Right forelimb (tissue), 1 donor: ENCODE measurements around the gene PSENEN.
"Not testable (repeated sequence)": the region's sequence is repeated elsewhere in the genome, so short reads cannot be mapped to it uniquely, and the experiment has no call there.

Experiments used
- DNase-seq: peaks from one replicate; pipeline ENCODE4 v3.0.0-alpha.2; 2018

Gene PSENEN

GRCh38 chr19:35752746-35753350 is 7.4 kb downstream of the PSENEN start:
- DNase-seq, result no peak

- no peak for DNase-seq
These were observed 8.4 kb downstream of the PSENEN start for GRCh38 chr19:35753634-35754369.

DNA sequence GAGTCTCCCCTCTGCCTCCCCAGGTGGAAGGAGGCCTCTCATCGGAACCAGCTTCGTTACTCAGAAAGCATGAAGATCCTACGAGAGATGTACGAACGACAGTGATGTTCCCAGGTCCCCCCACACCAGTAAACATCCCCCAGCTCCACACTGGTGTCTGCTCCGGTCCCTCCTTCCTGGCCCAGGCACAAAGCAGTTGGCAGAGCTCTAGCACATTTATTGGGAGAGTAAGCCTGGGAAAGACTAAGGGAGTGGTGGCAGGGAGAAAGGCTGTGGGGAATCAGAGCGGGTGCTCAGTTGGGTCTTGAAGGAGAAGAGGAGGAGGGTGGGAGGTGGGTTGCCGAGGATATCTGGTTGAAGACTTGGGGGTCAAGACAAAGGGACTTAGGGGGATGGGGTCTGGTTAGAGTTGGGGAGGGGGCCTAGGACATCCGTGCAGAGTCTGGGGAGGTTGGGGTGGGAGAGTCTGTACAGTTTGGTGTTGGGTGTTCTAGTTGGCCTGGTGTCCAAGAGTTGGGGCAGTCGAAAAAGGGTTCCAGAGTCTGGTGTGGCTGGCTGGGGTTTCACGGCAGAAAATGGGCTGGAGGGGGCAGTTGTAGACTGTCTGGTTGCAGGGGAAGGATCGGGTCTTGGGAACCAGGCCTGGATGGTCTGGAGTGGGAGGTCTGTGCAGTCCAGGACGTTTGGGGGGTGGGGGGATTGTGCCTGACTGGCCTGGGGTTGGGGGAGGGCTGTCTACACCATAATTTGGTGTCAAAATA is 9.1 kb downstream of the PSENEN start:
- DNase-seq, result no peak

- no peak for DNase-seq
These were observed 9.7 kb downstream of the PSENEN start for GRCh38 chr19:35755131-35755549.

- peak; percentile 86 for DNase-seq
These were observed 10.3 kb downstream of the PSENEN start for GRCh38 chr19:35755550-35756376.

- peak; percentile 82 for DNase-seq
These were observed 11.2 kb downstream of the PSENEN start, which contains the start of gene HSPB6 for GRCh38 chr19:35756377-35757230. Gene HSPB6, minus strand, starts transcription at chr19:35757029. Its CDS starts 21 bp downstream, at chr19:35757008.

DNA sequence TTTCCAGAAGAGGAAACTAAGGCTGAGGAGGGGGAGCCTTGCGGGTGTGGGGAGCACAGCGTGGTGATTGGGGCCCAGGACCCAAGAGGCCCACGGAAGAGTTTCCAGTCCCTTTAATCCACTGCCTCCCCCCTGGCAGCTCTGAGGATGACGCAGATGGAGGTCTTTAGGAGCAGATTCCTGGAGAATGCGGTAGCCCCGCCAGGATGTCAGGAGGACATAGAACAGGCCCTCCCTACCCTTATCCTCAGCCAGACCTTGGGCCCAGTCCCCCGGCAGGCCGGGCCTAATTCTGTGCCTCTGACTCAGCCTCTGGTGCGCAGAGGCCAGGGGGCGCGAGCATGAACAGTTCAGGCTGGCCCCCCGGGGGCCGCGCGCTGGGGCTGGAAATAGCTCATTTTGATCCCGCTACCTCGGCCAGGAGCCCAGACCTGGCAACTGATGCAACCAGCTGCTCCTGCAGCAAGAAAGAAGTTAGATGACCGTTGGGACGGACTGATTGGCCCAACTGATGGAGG is 11.8 kb downstream of the PSENEN start:
- peak; percentile 96 for DNase-seq

- DNase-seq, result peak; percentile 99
These were observed 12.5 kb downstream of the PSENEN start, which contains the start of gene PROSER3 for GRCh38 chr19:35757749-35758608. Gene PROSER3, plus strand, starts transcription at chr19:35758176. Its CDS starts 40 bp downstream, at chr19:35758216.

DNA sequence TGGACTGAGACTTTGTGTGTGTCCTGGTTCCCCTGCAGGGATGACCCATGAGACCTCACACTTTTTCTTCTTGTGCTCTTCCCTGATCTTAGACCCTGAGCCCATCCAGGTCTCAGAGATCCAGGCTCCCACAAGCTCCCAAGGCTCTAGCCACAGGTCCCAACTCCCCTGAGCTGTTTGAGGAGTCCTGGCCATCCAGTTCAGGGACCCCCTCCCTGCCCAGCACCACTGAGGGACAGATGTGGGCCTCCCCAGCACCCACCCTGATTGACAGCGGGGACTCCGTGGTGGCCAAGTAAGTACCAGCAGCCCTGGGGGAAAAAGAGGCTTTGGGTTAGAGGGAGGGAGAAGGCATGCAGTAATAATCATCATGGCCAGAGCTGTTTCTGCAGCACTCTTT is 14.2 kb downstream of the PSENEN start:
- DNase-seq, result no peak

GRCh38 chr19:35760711-35761349 is 15.4 kb downstream of the PSENEN start:
- no peak for DNase-seq

- DNase-seq, result no peak
These were observed 19.2 kb downstream of the PSENEN start for GRCh38 chr19:35764432-35765315.

- no peak for DNase-seq
These were observed 21.2 kb downstream of the PSENEN start for GRCh38 chr19:35766571-35767104.

DNA sequence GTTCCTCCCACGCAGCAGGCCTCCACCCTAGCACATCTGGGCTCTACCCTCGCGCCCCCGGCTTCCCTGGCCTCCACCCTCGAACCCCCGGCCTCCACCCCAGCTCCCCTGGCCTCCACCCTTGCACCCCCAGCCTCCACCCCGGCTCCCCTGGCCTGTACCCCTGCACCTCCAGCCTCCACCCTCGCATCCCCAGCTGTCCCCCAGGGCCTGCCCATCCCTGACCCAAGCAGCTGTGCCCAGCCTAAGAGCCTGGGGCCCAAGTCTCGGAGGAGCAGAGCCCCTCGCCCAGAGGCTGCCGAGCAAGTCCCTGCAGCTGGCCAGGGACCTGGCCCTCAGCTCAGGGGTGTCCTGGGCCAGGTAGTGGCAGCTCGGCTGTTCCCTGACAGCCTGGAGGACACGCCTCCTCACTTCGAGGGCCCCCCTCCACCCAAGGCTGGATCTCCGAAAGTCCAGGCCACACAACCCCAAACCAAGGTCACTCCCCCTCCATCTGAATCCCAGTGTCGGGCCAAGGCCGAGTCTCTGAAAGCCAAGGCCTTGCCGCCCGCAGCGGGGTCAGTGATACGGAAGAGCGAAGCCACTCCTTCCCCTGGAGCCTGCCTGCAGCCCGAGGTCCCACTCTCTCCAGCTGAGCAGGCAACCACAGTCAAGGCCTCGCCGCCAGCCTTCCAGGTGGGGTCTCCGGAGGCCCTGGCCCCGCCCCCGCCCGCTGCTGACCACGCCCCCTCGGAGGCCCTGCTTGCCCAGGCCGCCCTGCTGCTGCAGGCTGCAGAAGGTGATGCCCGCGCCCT is 22.0 kb downstream of the PSENEN start:
- no peak for DNase-seq

GRCh38 chr19:35768082-35768421 is 22.6 kb downstream of the PSENEN start:
- DNase-seq, result no peak

DNA sequence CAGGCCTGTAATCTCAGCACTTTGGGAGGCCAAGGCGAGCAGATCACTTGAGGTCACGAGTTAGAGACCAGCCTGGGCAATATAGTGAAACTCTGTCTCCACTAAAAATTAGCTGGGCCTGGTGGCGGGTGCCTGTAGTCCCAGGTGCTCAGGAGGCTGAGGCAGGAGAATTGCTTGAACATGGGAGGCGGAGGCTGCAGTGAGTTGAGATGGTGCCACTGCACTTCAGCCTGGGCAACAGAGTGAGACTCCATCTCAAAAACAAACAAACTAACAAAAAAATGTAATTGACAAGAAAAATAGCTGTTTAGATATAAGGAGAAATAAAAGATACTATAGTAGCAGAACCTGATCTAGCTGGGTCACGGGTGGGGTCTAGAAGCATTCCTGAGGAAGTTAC is 26.9 kb downstream of the PSENEN start:
- DNase-seq, result not testable (repeated sequence)

- DNase-seq, result no peak
These were observed 27.8 kb downstream of the PSENEN start for GRCh38 chr19:35773020-35773806.
